NCI-H82 (cell line): ENCODE measurements around the gene FMNL3.

ENCODE experiments used
- DNase-seq: peaks from one replicate; lab custom pipeline; 2025; lab: John Stamatoyannopoulos, UW

The FMNL3 gene

GRCh38 chr12:49599961-49600360 lies 107.2 kb downstream of the FMNL3 start:
- DNase-seq = no peak

- no peak for DNase-seq
Measured at GRCh38 chr12:49598527-49598926, 108.7 kb downstream of the FMNL3 start.

GRCh38 chr12:49588721-49589516 lies 118.3 kb downstream of the FMNL3 start:
- DNase-seq = no peak

- DNase-seq = no peak
Measured at GRCh38 chr12:49588281-49588680, 118.9 kb downstream of the FMNL3 start.

GRCh38 chr12:49587174-49587908 lies 119.9 kb downstream of the FMNL3 start:
- no peak for DNase-seq
